Activated naive CD8-positive, alpha-beta T cell treated with anti-CD3 and anti-CD28 coated beads, Interleukin-2, amount 50 U/mL, for 16 hours (primary cell): ENCODE data around the gene PNCK.
"Not testable (repeated sequence)": the region's sequence is repeated elsewhere in the genome, so short reads cannot be mapped to it uniquely, and the experiment has no call there.

ENCODE experiments used
- DNase-seq: peaks from one replicate; pipeline ENCODE4 v3.0.0-alpha.2; 2020; ENCODE audit warnings: low read depth, low spot score

PNCK gene

DNA sequence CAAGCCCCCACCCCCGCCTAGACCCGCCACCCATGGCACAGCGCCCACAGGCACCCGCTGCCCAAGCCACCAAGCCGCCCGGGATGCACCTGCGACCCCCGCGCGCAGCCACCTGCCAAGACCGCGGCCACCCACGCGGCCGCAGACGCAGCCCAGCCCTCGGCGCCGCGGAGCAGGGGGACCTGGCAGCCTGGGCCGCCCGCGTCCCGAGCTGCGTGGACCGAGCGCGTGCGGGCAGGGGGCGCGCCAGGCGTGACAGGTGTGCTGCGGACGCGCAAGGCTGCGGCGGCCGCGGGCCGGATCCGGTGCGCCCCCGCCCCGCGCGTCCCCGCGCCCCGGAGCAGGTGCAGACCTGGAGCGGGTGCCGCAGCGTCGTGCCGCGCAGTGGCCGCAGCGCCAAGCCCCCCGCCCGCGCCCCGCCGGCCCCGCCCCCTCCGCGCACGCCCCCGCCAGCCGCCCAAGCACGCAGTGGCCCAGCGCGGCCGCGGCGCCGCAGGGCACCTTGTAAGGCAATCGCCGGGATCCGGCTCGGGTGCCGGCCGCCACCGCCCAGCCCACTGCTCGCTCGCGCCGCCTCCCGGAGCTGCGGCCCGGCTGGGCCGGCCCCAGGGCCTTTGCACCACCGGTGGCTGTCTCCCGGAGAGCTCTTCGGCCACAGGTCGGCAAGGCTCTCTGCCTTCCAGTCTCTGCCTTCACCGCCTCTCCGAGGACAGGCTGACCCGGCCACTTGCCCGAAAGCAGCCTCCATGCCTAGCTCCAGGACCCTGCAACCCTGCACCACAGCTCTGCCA, at the start of gene PNCK:
PNCK (minus strand) TSS at position 386 of the 791 bp plus-strand sequence. CDS start 737 bp downstream, outside the sequence.
- DNase-seq = no peak

DNA sequence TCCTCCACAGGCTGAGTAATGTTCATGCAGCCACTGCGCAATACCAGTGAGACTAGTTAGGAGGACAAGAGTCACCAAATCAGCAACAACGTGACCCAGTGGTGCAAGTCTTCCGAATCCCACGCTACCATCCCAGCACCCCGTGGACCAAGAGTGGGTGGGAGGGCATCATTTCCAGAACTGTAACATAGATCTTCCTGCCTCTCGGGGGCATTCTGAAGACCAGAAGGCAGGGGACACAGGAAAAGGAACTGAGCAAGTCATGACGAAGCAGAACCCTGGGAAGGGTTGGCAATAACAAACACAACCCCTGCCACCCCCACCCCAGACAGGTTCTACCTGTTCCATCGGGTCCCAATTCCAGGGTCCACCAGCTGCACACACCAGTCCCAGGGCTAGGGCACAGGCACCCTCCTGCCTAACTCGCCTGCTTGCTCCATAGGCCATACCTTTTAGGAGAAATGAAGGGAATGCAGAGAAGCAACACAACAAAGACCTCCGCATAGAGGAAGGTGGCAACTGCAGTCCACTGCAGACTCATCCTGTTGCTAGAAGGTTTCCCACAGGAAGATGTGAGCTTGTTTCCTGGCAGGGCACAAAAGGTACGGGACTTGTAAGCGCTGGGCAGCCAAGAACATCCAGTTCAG, 49.2 kb upstream of the PNCK start:
- no peak for DNase-seq

DNA sequence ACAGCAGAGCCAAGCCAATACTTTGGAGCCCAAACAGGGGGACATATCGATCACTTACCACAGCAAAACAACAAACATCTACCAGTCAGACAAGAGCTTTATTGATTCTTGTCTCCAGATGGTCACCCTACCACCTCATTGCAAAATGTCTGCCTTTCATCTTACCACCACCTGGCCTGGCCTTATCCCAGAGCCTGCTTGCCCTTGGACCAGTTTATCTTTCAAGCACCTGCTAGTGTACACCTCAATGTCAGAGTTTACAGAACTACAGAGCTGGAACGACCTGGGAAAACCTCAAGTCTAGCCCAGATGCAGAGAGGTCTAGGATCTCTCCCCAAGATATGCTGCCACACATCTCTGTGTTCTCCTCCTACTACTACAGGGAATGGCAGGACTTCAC, 46.1 kb upstream of the PNCK start:
- no peak for DNase-seq

DNA sequence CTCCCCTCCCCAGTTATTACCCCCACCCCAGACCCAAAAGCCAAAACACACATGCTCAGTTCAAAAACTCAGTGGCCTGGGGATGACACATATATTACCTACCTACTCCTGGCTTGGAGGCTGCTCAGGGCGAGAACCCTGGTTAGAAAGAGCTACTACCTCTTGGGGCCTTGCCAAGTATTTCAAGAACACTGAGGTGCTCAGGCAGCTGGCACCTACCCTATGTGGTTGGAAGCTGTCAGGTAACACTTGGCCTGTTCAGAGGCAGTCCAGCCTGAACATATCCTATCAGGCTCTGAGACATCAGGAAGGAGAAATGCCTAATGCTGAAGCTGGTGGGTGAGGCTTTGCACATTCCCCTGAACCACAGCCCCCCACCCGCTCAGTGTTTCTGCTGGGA, 45.6 kb upstream of the PNCK start:
- DNase-seq = no peak

DNA sequence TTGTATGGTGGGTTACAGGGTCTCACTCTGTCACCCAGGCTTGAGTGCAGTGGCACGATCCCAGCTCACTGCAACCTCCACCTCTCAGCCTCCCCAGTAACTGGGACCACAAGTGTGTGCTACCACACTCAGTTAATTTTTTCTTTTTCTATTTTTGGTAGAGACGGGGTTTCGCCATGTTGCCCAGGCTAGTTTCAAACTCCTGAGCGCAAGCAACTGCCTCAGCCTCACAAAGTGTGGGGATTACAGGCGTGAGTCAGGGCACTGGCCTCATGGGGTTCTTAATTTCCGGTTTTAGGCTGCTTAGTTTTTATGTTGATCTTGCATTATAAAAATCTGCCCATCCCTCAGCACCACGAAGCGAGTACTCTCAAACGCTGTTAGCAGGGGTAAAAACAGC, 43.8 kb upstream of the PNCK start:
- DNase-seq = no peak

DNA sequence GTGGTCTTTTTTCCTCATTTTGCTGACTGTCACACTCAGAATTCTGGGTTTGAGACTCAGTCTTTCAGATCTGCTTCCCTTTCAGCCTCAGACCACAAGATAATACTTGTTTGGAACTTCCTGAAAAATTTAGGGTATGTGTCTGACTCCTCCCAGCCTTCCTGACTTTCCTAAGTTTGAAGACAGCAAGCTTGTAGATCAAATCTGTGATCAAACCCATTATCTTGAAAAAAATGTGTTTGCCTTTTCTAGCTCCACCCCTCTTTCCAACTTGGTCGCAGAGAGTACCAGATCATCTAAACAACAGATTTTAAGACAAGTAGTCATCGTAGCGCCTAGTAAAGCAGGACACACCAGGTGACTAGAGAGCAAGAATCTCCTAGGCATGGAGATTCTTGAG, 40.6 kb upstream of the PNCK start:
- no peak for DNase-seq

DNA sequence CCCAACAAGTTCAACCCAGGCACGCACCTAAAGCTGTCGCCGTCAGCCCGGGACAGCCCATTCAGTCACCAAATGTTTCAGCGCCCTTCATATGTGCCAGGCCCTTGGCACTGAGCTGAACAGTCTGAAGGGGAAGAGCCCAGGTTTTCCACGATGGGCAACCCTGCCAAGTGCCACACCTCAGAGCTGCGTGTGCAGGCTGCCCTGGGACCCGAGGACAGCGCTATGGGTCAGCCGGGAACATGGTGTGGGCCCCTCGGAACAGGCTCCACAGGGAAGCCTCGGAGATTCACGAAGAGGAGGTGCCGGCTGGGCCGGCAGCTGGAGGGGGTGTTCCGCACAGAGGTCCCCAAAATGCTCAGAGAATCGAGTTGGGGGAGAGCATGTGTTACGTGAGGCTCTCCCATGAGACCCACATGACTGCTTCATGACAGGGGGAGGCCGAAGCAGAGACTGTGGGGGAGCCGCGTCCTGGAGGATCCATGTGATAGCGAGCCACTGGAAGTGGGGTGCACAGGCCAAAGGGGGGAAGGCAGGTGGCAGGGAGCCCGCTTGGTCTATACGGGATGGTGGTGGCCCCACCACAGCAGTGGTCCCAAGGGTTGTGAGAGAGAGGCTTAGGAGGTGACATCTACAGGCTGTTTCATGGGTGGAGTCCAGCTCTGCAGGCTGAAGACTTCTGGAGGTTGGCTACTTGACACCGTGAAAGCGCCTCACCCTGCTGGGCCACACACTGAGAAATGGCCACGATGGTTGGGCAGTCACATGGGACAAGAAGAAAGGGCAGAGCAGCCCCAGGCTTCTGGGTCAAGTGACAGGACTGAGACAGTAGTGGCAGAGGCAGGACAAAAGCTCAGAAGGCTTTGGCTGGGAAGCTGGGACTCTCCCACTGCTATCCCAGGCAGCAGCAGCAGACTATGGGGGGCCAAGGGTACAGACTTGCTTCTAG, 36.4 kb upstream of the PNCK start:
- no peak for DNase-seq

DNA sequence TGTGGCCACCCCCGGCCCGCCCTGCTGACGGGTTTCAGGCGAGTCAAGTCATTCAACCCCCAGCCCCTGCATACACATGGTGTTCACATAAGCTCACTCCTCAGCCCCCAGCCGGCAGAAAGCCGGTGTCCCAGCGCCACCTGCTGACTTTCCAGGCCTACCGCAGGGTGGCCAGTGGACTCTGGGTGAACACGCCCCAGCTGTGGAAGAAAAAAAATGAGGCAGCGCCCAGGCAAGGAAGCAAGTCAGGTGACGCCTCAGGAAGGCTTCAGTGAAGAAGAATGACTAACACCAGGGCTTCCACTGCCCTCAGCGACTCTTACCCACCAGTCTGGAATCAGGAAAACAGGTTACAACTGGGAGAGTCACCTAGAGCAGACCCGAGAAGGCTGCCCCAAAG, 34.8 kb upstream of the PNCK start:
- no peak for DNase-seq

DNA sequence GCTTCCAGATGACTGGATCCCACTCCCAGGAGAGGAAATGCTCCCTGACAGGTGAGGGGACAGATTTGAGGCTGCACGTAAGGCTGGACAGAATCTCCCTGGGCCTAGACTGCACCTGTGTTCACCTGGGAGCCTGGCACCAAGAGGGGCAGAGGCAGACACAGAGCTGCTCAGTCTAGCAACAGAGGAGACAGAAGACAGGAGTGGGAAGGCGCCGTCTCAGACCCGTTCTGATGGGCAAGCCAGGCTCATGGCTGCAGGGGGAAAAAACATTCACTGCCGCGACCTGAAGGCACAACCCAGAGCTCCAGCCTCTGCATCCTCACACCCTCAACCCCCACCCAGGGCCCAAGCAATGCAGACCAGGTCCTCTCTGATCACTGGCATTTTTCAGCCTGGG, 33.8 kb upstream of the PNCK start:
- no peak for DNase-seq

DNA sequence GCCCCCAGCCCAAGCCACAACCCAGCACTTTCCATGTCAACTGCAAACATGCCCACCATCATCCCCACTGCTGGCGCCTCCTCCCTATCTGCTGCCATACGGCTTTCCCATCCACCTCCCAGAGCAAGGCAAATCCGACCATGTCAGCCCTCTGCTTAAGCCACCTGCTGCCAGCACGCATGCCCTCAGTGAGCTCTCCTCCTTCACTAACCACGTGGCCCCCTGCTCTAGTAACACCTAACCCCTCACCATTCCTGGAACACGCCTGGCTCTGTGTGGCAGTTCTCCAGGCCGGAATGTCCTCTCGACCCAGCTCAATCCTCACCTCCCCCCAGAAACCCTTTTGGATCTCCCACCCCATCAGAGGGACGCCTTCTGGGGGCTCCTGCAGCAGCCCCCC, 33.2 kb upstream of the PNCK start:
- no peak for DNase-seq

DNA sequence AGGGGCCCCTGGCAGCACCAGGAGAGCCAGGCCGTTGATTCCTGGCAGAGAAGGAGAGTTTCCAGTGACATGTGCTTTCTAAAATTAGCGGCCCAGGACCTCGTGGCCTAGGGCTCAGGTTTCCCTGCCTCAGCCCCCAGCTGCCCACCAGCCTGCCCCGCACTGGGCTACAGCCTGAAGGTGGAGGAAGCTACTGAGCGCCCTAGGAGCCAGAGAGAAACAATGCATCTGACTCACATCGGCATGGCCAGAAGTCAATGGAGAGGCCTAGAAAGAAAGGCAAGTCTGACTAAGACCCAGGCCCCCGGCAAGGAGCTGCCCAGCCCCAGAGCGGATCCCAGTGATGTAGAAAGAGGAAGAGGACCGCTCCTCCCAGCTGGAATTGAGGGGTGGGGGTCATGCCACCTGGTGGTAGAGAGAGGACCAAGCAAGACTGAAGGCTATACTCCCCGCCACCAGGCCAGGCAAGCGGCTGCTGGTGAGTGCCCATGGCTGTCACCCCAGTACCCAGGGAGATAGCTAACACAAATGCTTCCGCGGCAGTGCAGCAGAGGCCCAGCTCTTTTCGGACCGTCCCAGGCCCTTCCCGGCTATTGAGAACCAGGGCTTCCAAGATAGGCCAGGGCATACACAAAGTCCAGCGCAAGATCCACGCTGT, 31.9 kb upstream of the PNCK start:
- not testable (repeated sequence) for DNase-seq

DNA sequence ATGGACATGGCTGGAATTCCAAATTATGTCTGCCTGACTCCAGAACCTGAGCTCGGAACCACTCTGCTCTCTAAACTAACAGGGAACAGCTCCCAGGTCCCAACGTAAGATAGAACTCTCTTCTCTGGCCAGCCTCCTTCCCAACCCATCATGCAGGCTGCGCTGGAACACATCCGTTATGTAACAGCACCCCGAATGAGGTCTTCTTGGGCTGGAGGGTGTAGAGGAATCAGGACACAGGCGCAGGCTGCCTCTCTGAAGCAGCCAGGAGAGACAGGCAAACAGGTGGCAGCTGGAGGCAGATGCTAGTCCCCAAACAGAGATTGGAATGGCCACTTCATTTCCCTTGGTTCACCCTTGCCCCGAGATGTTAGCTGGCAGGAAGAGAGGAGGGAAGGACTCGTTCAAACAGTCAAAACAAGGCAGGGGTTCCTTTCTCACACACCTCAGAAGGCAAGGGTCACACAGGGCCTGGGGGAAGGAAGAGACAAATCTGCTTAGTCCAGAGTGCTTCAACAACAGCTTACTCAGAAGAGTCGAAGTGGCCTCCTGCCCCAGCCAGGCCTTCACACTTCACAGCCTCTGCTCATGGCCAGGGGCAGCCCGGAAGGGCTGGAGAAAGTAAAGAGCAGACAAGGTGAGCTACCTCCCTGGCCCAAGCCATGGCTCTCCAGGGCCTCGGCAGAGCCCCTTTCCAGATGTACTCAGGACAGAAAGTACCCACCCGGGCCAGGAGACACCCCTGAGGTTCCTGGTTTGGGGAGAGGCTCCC, 31.2 kb upstream of the PNCK start:
- DNase-seq = not testable (repeated sequence)

DNA sequence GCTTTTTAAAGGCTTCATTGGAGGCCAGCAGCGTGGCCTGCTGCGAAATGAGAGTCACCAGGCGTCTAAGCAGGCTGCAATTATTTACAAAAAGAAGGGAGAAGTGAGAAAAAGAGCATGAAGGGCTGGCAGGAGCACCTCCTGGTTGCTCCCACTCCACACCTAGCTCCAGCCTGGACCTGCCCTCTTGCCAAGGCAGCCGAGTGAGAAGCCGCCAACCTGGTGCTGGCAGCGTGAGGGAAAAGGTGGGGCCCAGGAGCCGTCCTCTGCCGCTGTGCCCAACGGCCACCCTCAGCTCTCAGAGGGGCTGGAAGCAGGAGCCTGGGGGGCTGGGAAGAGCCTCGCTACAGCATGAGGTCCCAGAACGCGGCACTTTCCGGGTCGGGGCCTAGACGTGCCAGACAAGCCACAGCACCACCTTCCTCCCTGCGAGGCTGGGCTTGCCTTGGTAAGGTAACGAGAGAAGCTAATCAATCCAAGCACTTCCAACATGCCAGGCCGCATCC, 30.5 kb upstream of the PNCK start:
- DNase-seq = no peak

DNA sequence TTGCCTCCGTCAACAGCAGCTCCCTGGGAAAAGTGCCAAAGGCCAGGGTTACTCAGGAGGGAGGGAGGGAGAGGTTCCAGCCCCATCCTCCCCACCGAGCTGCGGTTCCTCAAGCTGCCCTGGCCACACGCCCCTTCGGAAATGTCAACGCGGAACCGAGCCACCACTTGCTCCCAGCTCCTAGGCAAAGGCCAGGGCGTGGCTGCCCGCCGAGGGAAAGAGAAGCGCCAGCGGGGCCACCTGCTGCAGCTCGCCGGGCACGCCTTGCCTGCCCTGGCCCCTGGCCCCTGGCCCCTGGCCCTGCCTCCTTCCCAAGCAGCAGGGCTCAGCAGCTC, 29.4 kb upstream of the PNCK start:
- no peak for DNase-seq

DNA sequence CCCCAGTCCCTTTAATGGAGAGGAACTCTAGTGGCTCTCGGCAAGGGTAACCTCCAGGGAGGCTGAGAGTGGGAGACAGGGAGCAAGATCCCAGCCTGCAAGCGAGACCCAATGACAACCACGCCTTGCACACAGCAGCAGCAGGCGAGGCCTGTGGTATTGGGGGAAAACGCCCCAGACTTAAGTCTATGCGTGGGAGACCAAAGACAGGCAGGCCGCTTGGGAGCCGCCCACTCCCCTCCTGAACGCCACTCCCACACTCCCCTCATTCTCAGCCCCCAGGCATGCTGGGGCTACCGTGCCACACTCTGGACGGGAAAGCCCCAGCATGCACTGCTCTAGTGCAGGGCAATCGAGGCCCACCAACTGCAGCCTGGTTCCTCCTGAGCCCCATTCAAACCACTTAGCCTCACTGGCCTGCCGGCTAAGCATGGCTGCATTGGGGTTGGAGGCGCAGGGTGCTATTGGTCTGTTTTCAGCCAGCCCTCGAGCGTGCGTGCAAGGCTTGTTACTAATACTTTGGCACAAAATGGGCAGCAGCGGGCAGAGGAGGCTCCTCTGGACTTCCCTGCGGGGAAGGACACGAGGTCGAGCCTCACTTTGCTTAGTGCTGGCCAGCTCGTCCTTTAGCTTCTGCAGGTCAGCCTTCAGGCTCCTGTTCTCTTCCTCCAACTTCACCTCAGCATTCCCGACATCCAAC, 28.9 kb upstream of the PNCK start:
- no peak for DNase-seq

DNA sequence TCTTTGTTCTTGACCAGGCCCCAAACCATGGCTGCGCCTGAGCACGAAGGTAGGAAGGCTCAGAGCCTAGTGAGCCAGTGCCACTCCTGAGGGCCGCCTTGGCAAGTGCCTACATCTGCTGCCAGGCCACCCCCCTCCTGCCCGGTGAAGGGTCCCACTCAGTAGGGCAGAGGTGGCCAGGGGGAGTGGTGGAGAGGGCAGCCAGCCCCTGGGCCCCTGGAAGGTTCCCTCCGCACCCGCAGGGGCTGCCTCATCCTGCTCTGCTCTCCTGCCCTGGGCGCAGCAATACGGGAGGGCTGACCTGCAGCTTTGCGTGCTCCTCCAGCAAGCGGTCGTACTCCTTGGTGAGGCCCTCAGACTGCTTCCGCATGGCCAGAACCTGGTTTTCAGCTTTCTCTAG, 28.1 kb upstream of the PNCK start:
- DNase-seq = no peak

DNA sequence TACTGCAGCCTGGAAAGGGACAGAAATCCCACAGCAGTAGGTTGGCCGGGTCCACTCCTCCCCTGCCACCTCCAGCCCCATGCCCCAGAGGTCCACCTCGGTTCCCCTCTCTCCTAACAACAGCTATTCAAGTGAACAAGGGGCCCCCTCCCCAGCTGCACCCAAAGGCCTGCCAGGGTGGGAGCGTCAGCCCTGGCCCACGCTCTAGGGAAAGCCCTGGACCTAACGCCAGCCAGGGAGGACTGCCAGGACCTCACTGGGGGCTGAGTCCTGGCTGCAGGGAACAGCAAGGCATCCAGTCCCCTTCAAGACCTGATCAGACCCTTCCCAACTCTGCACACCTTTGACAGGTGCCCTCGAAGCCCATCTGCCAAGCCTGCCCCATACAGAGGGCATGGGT, 27.4 kb upstream of the PNCK start:
- DNase-seq = no peak

DNA sequence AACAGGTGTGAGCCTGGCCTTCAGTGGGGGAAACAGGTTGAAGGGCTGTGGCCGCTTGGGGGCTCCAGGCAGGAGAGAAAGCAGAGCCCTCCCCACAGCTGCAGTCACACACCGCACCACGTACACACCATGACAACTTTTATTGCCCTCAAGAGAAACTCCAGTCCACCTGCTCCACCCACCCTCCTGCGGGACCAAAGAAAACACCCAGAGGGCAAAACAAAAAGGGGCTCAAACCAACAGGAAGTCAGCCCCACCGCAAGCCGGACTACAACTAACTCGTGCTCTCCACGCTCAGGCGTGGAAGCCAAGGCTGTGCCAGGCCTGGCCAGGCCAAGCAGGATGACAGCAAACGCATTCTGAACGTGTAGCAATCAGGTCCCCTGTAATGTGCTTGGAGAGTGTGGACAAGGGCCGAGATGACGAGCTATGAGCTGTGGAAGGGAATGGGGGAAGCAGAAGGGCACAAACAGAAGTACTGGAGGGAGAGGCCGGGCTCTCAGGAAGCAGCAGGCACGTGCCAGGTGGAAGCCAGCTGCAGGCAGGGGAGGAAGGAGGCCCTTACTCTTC, 26.8 kb upstream of the PNCK start:
- no peak for DNase-seq

DNA sequence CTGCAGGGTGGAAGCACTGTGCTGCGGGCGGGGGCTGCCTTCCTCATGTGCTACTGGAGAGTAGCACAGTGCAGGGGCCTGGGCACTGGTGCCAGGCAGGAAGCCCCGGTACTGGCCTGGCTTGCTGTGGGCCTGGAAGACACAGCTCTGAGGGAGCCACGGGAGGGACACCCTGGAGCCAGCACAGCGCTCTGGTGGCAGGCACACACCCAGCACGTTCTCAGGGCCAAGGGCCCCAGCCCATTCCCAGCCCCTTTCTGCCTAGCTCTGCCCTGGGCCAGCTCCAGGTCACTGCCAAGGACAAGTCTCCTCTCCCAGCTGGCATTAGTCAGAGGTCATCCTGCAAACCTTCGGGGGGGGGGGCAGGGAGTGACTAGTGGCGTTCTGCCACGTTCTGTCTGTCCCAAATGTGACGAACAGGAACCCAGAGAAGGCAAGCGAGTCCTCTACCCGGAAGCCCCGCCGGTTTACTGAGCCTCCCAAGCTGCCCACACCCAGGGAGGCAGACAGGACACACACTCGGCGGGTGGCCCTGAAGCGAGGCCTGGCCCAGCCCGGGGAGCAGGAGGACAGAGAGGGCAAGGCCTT, 26.3 kb upstream of the PNCK start:
- DNase-seq = not testable (repeated sequence)
